Ovary (tissue), 9 donors: ENCODE measurements around the gene ALPP. TPM values are rescaled to one million over a fixed set of nuclear protein-coding genes. Genes with fewer than 3 reads are reported as not detected.
"Not testable (repeated sequence)": the region's sequence is repeated elsewhere in the genome, so short reads cannot be mapped to it uniquely, and the experiment has no call there.

Source experiments
- DNase-seq, 5 donors: peaks; one replicate each; pipeline ENCODE4 v3.0.0-alpha.2; 2019 to 2020
- H3K27ac ChIP-seq, 2 donors: fragments of 200-600 bp; one replicate each; pipeline versions ENCODE4 v1.5.1 to v1.8.0; 2019 to 2022
- H3K27me3 ChIP-seq: fragments of 200-600 bp; one replicate; pipeline ENCODE4 v1.8.0; 2022
- H3K36me3 ChIP-seq: fragments of 200-600 bp; sonication (generic); one replicate; pipeline ENCODE4 v1.5.1; 2019
- H3K4me1 ChIP-seq: one replicate; pipeline ENCODE4 v1.8.1; 2013; ENCODE audit warnings: mild to moderate bottlenecking, moderate library complexity; ENCODE audit not compliant: insufficient read depth
- H3K4me3 ChIP-seq: fragments of 200-600 bp; sonication (generic); one replicate; pipeline ENCODE4 v1.5.1; 2017
- H3K9me3 ChIP-seq, 2 donors: fragments of 200-600 bp in 1 of 2; sonication (generic) in 1 of 2; one replicate each; pipeline versions ENCODE4 v1.5.1 to v1.8.1; 2013 to 2019; ENCODE audit warnings: mild to moderate bottlenecking in 1 of 2, moderate library complexity in 1 of 2
- CTCF ChIP-seq, 3 donors: fragments of 450-650 bp in 2 of 3; fragments of 200-600 bp in 1 of 3; IDR thresholded peaks; one replicate each; pipeline versions ENCODE4 v1.5.1 to v1.8.0; 2016 to 2022; ENCODE audit warnings: antibody characterized with exemption in 3 of 3, mild to moderate bottlenecking in 1 of 3
- EP300 ChIP-seq: sonication (generic); formaldehyde crosslinking; IDR thresholded peaks from one replicate; pipeline ENCODE4 v1.6.1; 2017; ENCODE audit warnings: antibody characterized with exemption
- POLR2A ChIP-seq: fragments of 450-650 bp; IDR thresholded peaks from one replicate; pipeline ENCODE4 v1.6.1; 2017; ENCODE audit warnings: antibody characterized with exemption, mild to moderate bottlenecking, moderate library complexity
- WGBS, 3 donors: extraction: QIAGEN DNeasy Blood & Tissue Kit in 1 of 3; methylation state at CpG; one replicate each; pipeline versions ENCODE4 v1.1.5 to v1.1.7; 2013 to 2017; 5-methylcytosine and 5-hydroxymethylcytosine counted together
- intact Hi-C, 4 donors: fragments of 100-400 bp; cut with DNase I; formaldehyde crosslinking; loops; one replicate each; pipeline versions ENCODE4 v1.11.0 to v1.15.1; 2022 to 2023
- polyA plus RNA-seq, 2 donors: library from polyadenylated mRNA; stranded (reverse); fragments of 200-250 nt in 1 of 2; fragments of 350-450 nt in 1 of 2; fragmentation: Illumina TruSeq in 1 of 2; extraction: RNeasy Lipid Tissue Mini Kit (QIAGEN cat#74804) in 1 of 2; gene quantifications; one replicate each; pipeline ENCODE4 v1.2.3, GENCODE V29; 2013 to 2014
- total RNA-seq, 7 donors: library from RNA; depleted of rRNA in 2 of 7; stranded (reverse); fragments of >200 nt in 2 of 7; fragmentation: NEBNext Ultra II Directional in 3 of 7; extraction: Animal tissue kit (Norgen Biotek cat#: 25700) in 3 of 7; gene quantifications; one replicate each; pipeline versions ENCODE4 v1.1.0 to v1.2.4, GENCODE V29; 2016 to 2023
- donor health status: DM: no; HTN: no; CAD: no; lungs with moderate emphysema.
- donor health status: DM: no; HTN: no; CAD: no.
- donor health status: Bipolar disorder and iron deficiency.
- donor health status: DM: yes; HTN: yes; CAD: no.
- donor health status: DM: no; HTN: no; CAD: no.
- donor health status: DM: yes; HTN: yes; CAD: no.

Gene ALPP
- total and polyA plus RNA-seq, 9 donors, result 0.20 to 21.6 (median 8.5) TPM; not detected in 4

GRCh38 chr2:232361646-232362045, 16.9 kb upstream of the ALPP start:
- TF ChIP-seq POLR2A, result no peak
- no peak for TF ChIP-seq CTCF (IDR thresholded peaks at IDR 0.05)
- TF ChIP-seq EP300, result no peak
- DNase-seq, result no peak

GRCh38 chr2:232362174-232362900, 16.2 kb upstream of the ALPP start:
- intact Hi-C loops, result no loop called here
- H3K27ac ChIP-seq, result no peak overlapping the region
- no peaks in the 10 kb centered on the region for H3K36me3 ChIP-seq
- WGBS, 3 donors, result 86 to 88% (median 88%) methylated on average over 8 of the region's 8 CpGs
- no peak overlapping the region for H3K4me3 ChIP-seq
- peak in 1 of 5 donors; percentile 18 for DNase-seq
- H3K27me3 ChIP-seq, result no peaks in the 10 kb centered on the region
- TF ChIP-seq POLR2A (no peak), CTCF (IDR thresholded peaks at IDR 0.05) (no peak), EP300 (no peak)
- H3K9me3 ChIP-seq, result no peaks in the 10 kb centered on the region
- no peaks in the 10 kb centered on the region for H3K4me1 ChIP-seq

More at GRCh38 chr2:232361646-232362045, 16.9 kb upstream of the ALPP start:
- 90 to 93% (median 90%) methylated on average over 5 of the region's 5 CpGs for WGBS, 3 donors
- no peak overlapping the region for H3K4me3 ChIP-seq
- intact Hi-C loops, result no loop called here
- no peaks in the 10 kb centered on the region for H3K4me1 ChIP-seq
- H3K36me3 ChIP-seq, result no peaks in the 10 kb centered on the region
- H3K27me3 ChIP-seq, result no peaks in the 10 kb centered on the region
- no peak overlapping the region for H3K27ac ChIP-seq
- H3K9me3 ChIP-seq, result no peaks in the 10 kb centered on the region

GRCh38 chr2:232363064-232363783, 15.3 kb upstream of the ALPP start:
- H3K27ac ChIP-seq, intact Hi-C loops, H3K36me3 ChIP-seq, H3K4me3 ChIP-seq, H3K4me1 ChIP-seq, H3K27me3 ChIP-seq, H3K9me3 ChIP-seq: not testable (repeated sequence)
- DNase-seq, result peak in 1 of 5 donors; percentile 21
- 80 to 88% (median 81%) methylated on average over 9 to 12 of the region's 12 CpGs for WGBS, 3 donors

- WGBS, 3 donors, result 56 to 67% (median 66%) methylated on average over 14 of the region's 14 CpGs
- Histone ChIP-seq H3K36me3 (no peaks in the 10 kb centered on the region), H3K4me1 (no peaks in the 10 kb centered on the region), H3K4me3 (no peak overlapping the region), H3K27me3 (no peaks in the 10 kb centered on the region), H3K27ac (no peak overlapping the region), H3K9me3 (no peaks in the 10 kb centered on the region)
- TF ChIP-seq POLR2A, result no peak
- TF ChIP-seq CTCF (IDR thresholded peaks at IDR 0.05), result no peak
- no peak for TF ChIP-seq EP300
- peak in 1 of 5 donors; percentile 21 for DNase-seq
- intact Hi-C loops, result no loop called here
These were observed 14.6 kb upstream of the ALPP start for GRCh38 chr2:232363784-232364615.

GRCh38 chr2:232364806-232365594, 13.6 kb upstream of the ALPP start:
- H3K27ac ChIP-seq, H3K4me1 ChIP-seq, H3K27me3 ChIP-seq, intact Hi-C loops, H3K9me3 ChIP-seq, H3K4me3 ChIP-seq, H3K36me3 ChIP-seq: not testable (repeated sequence)
- 77 to 85% (median 78%) methylated on average over 18 of the region's 18 CpGs for WGBS, 3 donors
- peak in 1 of 5 donors; percentile 31 for DNase-seq
